ENCODE data around the gene STX16.
"Not testable (repeated sequence)": the region's sequence is repeated elsewhere in the genome, so short reads cannot be mapped to it uniquely, and the experiment has no call there.

The STX16 gene

DNA sequence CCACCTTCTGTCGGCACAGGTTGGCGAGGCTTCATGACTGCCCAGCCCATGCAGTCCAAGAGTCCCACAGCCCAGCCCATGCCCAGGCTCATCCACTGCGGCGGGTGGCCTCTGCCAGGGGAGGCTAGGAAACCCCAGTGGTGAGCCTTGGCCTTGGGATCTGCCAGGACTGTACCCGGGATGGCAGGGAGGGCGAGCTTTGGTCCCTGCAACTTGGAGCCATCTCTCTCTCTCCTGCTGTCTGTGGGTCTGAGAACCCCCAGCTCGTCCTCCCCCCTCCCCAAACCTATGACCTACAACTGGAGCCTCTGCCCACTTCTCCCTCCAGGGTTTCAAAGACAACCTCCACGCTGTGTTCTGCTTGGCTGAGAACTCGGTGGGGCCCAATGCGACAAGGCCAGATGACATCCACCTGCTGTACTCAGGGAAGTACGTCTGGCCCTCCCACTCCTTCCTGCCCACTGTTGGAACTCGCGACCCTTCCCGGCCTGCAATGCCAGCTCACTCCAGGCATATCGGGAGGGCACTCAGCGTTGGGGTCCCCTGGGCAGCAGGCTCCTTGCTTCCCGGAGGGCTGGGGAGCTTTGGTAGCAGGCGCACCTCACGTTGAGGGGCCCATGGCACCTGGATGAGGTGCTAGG, 61.2 kb downstream of the STX16 start:
- no peak for DNase-seq (ENCODE audit: low spot score)

GRCh38 chr20:58712806-58713731, 62.0 kb downstream of the STX16 start:
- no peak for DNase-seq (ENCODE audit: low spot score)

DNA sequence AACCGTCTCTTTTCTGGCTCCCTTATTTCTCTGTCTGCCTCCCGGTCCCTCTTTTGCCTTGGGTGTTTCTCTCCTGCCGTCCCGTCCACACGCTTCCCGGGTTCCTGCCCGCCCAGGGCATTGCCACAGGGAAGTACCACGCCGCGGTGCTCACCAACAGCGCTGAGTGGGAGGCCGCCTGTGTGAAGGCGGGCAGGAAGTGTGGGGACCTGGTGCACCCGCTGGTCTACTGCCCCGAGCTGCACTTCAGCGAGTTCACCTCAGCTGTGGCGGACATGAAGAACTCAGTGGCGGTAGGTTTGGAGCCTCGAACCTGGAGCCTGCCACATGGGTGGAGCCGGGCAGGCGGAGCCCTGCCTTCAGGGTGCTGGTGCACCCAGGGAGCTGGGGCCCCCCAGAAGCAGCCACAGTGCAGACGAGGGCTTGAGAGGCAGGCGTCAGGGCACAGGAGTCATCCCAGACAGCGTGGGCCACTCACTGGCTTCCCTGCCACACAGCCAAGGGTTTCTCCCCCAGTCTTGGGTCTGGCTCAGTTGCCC, 62.8 kb downstream of the STX16 start:
- no peak for DNase-seq (ENCODE audit: low spot score)

DNA sequence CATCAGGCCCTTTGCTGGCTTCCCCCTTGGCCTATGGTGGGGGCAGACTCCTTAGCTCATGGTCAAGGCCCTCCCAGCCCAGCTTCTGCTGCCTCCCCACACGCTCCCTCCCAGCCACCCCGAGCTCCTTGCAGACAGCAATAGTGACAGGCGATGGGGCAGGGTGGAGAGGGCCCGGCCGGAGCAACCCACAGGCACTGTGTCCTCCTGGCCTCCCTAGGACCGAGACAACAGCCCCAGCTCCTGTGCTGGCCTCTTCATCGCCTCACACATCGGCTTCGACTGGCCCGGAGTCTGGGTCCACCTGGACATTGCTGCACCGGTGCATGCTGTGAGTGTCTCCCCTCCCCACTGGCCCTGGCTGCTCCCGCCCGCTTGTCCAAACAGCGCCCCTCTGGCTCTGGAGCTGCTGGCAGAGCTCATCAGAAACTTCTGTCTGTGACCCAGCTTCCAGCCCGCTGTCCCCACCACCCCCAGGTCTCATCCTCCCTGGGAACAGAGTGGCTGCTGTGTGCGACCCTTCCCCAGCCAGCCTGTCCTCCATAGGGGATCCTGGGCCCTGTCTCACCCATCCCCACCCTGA, 63.3 kb downstream of the STX16 start:
- DNase-seq (ENCODE audit: low spot score) = no peak

DNA sequence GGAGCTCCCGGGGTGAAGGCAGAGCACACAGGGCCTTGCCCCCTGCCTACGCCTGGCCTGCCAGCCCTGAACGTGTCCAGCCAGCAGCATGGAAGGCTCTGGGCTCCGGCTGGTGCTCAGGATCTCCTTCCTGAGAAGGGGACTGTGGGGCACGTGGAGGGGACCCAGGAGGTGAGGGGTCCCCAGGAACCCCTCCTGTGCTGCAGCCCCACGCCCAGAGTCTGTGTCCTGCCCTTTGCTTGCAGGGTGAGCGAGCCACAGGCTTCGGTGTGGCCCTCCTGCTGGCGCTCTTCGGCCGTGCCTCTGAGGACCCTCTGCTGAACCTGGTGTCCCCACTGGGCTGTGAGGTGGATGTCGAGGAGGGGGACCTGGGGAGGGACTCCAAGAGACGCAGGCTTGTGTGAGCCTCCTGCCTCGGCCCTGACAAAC, 63.9 kb downstream of the STX16 start:
- no peak for DNase-seq (ENCODE audit: low spot score)

GRCh38 chr20:58715391-58715800, 64.3 kb downstream of the STX16 start:
- DNase-seq (ENCODE audit: low spot score) = no peak

GRCh38 chr20:58715801-58716475, 64.9 kb downstream of the STX16 start:
- DNase-seq (ENCODE audit: low spot score) = no peak

GRCh38 chr20:58716476-58717277, 65.6 kb downstream of the STX16 start:
- no peak for DNase-seq (ENCODE audit: low spot score)

DNA sequence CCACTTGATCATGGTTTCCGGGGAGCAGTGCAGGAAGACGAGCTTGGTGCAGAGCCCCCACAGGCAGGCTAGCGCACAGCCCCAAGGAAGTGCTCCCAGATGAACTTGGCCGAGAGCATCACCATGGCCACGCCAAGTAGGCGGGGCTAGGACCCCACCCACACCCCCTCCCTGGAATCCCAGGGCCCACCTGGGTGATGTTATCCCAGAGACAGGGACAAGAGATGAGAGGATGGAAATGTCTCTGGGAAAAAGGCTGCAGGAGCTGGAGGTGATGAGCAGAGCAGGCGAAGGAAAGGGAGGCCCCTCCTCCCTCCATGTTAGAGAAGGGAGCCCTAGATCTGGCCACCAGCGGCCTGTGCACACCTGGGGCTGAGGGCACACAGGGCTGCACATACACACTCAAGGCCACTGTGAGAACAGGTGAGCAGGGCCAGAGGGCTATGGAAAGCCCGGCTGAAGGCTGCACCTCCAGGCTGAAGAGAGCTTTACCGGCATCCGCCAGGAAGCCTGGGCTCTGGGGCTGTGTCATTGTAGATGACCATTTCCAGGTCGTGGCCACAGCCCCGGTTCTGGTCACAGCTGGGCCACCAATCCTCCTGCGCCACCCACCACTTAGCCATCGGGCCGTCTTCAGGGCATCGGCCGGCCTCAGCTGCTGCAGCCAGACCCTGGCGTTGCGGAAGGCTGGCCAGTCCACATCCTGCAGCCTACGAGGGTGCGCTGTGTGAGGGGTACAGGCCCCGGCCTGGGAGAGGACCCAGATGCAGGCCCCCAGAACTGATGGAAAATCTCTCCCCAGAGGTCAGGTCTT, 66.4 kb downstream of the STX16 start:
- DNase-seq (ENCODE audit: low spot score) = no peak

GRCh38 chr20:58718121-58718563, 67.1 kb downstream of the STX16 start:
- DNase-seq (ENCODE audit: low spot score) = no peak

DNA sequence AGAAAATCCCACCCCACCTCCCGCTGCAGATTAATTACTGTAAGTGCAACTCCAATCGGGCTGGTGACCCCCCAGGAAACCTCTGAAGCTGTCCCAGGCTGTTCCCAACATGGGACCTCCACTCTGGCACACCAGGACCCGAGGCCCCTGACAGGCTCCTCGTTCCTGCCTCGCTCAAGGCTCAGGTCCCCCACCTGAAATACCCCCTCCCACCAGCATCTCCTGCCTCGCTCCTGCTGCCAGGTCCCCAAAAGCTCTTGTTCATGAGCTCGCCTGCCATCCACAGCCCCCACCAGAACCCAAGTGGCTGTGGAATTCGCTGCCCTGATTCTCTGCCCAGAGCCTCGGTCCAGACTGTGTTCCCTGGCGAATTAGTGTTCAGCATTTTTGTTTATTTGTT, 67.6 kb downstream of the STX16 start:
- no peak for DNase-seq (ENCODE audit: low spot score)

DNA sequence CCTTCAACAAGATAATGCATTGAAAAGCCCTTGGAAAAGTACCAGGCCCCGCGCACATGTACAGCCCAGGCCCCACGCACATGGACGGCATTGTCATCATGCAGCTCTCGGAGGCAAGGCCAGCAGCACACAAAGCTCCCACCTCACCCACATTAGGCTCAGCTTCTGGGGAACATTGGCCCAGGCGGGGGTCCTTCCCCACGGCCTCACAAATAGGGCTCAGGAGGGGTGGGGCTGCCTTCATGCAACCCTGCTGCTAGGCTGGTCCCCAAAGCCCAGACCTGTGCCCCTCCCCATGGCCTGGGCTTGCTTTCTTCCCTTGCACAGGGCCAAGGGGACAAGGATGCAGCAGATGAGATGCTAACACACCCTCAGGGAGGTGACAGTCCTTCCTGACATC, 68.2 kb downstream of the STX16 start:
- DNase-seq (ENCODE audit: low spot score) = no peak

- DNase-seq (ENCODE audit: low spot score) = no peak
Measured at GRCh38 chr20:58719971-58720371, 68.9 kb downstream of the STX16 start.

GRCh38 chr20:58720890-58721289, 69.8 kb downstream of the STX16 start:
- no peak for DNase-seq (ENCODE audit: low spot score)

- DNase-seq (ENCODE audit: low spot score) = no peak
Measured at GRCh38 chr20:58721951-58722778, 71.1 kb downstream of the STX16 start.

DNA sequence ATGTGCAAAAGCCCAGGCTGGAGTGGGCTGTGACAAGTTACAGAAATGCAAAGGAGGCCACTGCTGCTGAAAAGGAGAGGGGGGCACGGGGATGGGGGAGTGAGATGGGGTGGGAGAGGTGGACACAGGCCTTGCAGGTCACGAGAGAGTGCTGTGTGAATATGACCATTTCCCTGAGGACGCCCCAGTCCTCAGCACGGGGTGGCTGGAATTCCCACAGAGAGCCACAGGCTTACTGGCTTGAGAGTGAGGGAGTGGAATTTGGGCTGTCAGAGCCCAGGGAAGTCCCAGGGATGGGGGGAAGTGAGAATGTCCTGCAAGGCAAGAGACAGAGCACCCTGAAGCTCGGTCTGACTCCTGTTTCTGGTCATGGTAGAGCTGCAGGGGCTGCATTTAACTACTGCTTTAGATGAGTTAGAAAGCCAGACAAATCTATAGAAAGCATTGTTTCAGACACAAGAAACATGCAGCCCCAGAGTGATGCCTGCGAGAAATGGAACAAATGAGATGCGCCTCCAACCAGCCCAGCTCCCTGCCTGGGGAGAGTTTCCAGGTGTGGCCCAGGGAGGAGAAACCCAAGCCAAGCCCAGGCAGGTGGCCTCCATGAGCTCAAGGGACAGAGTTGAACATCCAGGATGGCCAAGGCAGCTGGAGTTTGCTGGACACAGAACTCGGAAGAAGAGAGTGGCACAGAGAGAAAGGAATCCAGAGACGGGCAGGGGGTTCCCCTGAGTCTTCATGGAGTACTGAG, 72.0 kb downstream of the STX16 start:
- no peak for DNase-seq (ENCODE audit: low spot score)

DNA sequence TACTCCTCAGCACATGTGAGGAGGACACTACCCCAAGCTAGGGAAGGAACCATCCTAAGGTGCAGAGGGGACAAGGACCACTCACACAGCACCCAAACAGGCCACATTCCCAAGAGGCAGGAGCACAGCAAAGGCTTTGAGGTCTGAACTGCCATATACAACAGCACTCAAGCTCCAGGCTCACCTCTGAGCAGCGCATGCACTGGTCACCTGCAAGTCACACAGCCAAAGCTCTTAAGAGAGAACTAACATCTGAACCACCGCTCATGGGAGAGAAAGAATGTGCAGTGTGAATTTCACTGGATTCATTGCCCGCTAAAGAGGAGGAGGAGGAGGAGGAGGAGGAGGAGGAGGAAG, 72.5 kb downstream of the STX16 start:
- no peak for DNase-seq (ENCODE audit: low spot score)

GRCh38 chr20:58726156-58726555, 75.1 kb downstream of the STX16 start:
- DNase-seq (ENCODE audit: low spot score) = not testable (repeated sequence)
